Activated CD8-positive, alpha-beta memory T cell treated with anti-CD3 and anti-CD28 coated beads for 1 hour (primary cell): ENCODE measurements around the gene ARL2BP.
A peak's percentile ranks its signal among the peaks of the same experiment; 100 is the strongest.
"Not testable (repeated sequence)": the region's sequence is repeated elsewhere in the genome, so short reads cannot be mapped to it uniquely, and the experiment has no call there.

Source experiments
- DNase-seq, 2 donors: peaks; one replicate each; pipeline ENCODE4 v3.0.0-alpha.2; 2020; ENCODE audit warnings: low read depth in 1 of 2; ENCODE audit errors: extremely low read depth in 1 of 2

ARL2BP gene

DNA sequence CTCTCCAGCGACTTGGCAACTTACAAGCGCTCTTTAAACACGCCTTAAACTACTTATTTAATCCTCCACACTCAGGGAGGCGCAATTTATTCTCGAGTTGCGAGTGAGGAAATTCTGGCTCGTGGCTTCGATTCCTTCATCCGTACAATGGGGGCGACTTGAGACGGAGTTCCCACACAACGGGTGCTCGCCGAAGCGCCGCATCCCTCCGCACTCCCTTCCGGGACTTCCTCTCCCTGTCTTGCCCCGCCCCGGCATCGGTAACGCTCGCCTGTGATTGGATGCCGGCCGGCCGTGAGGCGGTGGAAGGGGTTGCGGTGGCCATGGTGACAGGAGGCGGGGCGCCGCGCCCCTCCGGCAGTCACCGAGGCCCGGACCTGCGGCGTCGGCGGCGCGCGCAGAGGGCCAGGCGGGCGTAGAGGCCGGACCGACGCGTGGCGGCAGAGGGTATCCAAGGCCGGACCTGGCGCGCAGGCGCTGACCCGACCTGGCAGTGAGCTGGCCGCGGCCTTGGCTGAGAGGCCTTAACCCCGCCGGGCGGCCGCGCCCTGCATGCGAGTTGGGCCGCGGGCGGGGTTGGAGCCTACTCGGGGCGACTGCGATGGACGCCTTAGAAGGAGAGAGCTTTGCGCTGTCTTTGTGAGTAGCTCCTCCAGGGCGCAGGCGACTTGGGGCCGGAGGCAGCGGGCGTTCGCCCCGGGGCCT lies at the start of gene ARL2BP:
ARL2BP (plus strand) TSS at position 493 of the 705 bp plus-strand sequence; CDS start at position 602, 109 bp downstream.
- peak; percentile 93 to 95 for DNase-seq

DNA sequence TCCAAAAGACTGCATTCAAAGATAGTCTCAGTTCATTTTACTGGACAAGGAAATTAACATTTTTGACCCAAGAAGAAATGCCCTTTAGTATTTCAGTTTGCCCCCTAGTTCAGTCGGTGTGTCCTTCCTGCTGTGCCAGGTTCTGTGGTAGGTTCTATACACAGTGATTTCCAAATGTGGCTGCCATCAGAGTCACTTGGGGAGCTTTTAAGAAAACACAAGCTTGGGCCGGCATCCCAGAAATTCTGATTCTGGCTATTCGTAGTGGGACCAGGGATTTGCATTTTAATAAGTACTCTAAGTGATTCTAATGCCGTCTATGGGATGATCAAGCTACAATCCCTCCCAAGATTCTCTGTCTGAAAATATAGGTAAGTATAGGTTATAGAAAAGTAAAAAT lies 48.8 kb upstream of the ARL2BP start:
- DNase-seq: no peak

DNA sequence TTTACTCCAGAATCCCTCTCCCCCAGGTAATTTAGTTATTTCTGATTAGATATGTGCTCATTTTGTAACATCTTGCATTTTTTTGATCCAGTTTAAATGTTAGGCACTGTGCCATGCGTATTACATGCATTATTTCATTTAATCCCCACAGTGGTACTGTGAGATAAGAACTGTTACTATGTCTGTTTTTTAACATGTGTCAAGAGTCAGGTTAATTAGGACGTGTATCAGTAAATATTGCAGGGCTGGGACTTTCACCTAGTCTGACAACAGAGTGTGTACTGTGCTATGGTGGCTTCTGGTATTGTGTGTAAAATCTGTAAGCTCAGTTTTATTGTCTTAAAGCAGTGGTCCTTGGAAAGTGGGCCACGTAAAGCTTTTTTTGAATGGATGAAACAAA lies 48.3 kb upstream of the ARL2BP start:
- DNase-seq: no peak

DNA sequence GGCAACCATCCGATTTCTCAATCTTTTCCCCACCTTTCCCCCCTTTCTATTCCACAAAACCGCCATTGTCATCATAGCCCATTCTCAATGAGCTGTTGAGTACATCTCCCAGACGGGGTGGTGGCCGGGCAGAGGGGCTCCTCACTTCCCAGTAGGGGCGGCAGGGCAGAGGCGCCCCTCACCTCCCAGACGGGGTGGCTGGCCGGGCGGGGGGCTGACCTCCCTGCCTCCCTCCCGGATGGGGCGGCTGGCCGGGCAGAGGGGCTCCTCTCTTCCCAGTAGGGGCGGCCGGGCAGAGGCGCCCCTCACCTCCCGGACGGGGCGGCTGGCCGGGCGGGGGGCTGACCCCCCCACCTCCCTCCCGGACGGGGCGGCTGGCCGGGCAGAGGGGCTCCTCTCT lies 44.7 kb upstream of the ARL2BP start:
- not testable (repeated sequence) for DNase-seq

DNA sequence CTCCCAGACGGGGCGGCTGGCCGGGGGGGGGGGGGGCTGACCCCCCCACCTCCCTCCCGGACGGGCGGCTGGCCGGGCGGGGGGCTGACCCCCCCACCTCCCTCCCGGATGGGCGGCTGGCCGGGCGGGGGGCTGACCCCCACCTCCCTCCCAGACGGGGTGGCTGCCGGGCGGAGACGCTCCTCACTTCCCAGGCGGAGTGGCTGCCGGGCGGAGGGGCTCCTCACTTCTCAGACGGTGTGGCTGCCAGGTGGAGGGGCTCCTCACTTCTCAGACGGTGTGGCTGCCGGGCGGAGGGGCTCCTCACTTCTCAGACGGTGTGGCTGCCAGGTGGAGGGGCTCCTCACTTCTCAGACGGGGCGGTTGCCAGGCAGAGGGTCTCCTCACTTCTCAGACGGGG lies 44.1 kb upstream of the ARL2BP start:
- not testable (repeated sequence) for DNase-seq

DNA sequence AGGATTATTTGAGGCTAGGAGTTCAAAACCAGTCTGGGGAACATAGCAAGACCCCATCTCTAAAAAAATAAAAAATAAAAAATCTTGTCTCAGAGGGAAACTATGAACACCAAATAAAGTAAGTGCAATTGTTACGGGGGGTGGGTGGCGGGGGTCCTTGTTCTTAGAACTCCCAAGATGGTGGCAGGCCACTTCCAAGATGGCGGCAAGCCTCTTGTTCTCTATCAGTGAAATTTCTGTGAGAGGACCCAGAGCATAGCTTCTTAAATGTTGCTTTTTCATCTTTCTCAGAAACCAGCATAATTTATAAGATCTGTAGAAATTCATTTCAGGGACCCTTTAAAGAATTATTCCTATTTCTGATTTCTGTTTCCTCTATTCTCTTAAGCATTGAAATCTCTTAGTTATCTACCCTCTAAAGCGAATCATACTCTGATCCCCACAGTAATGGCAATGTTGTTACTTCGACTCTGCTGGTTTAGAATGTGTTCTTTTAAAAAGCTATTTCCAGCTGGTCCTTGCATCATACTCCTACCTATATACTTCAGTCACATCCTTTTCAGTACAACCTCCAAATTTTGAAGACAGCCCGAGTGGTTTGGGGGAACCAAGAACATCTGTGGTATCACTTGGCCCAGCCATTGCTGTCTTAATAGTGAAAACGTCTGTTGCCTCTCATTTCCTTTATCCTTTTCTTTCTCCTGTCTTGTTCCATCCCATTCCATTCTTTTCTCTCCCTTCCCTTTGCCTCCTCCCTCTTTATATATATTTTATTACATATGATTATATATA lies 42.8 kb upstream of the ARL2BP start:
- DNase-seq: no peak

DNA sequence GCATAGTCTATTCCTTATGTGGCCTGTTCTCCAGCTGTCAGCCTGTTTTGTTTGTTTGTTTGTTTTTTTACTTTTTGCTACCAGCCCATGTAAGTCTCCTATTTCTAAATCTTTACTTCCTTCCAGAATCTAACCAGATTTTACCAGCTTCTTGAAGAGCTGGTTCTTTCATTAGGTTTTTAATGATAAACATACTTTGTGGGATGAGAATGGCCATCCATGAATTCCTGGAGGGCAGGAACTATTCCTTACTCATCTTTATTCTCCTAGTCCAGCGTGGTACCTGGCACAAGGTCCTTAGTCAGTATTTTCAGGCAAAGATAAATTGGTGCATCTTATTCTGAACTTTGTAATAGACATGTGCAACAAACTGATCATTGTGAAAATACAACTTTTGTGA lies 41.6 kb upstream of the ARL2BP start:
- DNase-seq: no peak

DNA sequence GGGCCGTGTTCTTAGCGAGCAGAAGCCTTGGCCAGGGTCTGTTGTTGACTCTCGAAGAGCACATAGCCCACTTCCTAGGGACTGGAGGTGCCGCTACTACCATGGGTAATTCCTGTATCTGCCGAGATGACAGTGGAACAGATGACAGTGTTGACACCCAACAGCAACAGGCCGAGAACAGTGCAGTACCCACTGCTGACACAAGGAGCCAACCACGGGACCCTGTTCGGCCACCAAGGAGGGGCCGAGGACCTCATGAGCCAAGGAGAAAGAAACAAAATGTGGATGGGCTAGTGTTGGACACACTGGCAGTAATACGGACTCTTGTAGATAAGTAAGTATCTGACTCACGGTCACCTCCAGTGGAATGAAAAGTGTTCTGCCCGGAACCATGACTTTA lies 40.4 kb upstream of the ARL2BP start:
- no peak for DNase-seq

DNA sequence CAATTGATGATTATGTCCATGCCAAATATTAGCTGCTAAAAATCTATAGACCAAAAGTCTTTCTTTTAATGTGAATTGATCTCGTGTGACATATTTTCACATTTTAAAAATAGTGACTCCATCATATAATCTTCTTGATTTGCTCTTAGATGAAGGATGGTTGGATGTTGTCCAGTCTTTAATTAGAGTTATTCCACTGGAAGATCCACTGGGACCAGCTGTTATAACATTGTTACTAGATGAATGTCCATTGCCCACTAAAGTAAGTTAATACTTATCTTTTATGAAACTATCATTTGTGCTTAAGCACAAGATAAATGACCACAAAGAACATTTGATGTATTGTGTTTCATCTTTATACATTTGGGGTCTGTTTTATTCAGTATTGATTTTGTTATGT lies 36.1 kb upstream of the ARL2BP start:
- no peak for DNase-seq

DNA sequence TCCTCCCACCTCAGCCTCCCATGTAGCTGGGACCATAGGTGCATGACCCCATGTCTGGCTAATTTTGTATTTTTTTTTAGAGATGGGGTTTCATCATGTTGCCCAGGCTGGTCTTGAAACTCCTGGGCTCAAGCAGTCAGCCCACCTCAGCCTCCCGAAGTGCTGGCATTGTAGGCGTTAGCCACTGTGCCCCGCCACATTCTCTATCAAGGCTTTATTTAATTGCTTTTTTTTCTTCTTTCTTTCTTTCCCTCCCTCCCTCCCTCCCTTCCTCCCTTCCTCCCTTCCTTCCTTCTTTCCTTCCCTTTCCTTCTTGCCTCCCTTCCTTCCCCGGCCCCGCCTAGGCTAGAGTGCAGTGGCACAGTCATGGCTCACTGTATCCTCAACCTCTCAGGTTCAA lies 35.3 kb upstream of the ARL2BP start:
- no peak for DNase-seq

DNA sequence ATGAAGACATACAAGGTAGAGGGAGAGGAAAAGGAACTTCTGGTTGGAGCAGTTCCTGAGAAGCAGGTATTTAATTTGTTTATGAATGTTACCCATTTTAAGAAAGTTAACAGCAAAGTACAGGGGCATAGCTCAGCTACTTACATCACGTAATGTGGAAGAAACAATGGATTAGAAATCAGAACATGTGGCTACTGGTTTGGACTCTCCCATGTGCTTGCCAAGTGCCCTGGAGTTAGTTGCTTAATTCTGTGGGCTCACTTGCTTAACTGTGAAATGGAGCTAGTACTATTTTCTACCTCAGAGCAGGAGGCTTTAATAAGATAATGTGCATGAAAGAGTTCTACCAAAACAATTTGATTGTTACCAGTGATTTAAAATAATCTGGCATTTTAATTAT lies 31.6 kb upstream of the ARL2BP start:
- DNase-seq: no peak

DNA sequence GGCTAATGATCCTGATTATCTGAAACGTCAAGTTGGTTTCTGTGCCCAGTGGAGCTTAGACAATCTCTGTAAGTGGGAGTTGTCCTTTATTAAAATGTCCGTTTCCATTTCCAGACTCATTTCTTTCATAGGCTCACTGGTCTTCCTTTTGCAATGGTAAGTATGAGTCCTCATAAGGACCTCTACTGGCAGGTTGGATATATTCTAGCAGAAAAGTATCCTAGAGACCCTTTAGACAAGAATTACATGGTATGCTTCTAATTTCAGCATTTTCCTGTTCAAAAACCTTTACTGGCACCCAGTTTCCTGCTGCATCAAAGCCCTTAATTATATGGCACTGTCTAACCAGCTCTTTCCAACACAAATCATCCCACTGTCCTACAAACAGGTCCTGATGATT lies 28.1 kb upstream of the ARL2BP start:
- DNase-seq: no peak

DNA sequence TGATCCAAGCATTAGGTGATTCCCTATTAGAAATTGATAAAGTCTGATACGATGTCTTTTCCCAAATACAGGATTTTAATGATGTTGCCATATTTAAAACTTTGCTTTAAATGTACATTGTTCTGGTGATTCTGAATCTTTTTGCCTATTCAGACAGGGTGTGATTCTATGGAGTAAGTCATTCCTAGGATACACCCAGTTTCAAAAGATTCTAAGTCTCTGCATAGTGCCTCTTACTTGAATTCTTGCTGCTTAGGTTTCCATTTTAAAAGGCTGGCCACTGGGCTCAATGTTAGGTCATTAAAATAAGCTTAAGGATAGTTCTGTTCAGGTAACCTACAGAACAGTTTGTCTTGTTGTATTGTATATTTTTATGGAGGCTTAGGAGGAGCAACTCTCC lies 22.0 kb upstream of the ARL2BP start:
- no peak for DNase-seq

DNA sequence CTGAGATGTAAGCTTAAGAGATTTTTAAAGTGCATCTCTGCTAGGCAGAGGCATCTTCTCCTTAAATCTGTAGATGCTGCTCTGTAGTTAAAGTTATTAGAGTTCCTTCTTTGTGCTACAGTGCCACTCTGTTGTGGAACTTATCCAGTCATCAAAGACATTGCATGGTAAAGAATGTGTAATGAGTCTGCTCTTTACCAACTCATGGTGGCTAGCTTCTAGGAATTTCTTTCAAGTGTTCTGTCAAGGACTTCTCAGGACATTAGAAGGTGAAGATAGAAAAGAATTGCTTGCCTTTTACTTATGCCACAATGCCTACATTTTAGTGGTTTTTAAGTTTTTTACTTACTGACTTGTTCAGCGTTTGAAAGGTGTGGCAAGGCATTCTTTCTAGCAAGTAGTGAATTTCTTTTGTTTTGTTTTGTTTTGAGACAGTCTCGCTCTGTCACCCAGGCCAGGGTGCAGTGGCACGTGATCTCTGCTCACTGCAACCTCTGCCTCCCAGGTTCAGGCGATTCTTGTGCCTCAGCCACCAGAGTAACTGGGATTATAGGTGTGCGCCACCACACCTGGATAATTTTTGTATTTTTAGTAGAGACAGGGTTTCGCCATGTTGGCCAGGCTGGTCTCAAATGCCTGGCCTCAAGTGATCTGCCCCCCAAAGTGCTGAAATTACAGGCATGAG lies 20.3 kb upstream of the ARL2BP start:
- no peak for DNase-seq

DNA sequence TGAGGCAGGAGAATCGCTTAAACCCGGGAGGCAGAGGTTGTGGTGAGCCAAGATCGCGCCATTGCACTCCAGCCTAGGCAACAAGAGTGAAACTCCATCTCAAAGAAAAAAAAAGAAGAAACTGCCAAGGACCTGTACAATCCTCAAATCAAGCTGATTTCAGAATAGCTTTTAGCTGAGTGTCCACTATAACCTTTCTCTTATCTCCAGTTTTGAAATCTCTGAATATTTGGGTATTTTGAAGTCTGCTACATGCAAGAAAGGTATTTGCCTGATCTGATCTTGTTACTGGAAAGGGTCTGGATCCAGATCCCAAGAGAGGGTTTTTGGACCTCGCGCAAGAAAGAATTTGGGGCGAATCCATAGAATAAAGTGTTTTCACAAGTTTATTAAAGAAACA lies 19.1 kb upstream of the ARL2BP start:
- DNase-seq: no peak

DNA sequence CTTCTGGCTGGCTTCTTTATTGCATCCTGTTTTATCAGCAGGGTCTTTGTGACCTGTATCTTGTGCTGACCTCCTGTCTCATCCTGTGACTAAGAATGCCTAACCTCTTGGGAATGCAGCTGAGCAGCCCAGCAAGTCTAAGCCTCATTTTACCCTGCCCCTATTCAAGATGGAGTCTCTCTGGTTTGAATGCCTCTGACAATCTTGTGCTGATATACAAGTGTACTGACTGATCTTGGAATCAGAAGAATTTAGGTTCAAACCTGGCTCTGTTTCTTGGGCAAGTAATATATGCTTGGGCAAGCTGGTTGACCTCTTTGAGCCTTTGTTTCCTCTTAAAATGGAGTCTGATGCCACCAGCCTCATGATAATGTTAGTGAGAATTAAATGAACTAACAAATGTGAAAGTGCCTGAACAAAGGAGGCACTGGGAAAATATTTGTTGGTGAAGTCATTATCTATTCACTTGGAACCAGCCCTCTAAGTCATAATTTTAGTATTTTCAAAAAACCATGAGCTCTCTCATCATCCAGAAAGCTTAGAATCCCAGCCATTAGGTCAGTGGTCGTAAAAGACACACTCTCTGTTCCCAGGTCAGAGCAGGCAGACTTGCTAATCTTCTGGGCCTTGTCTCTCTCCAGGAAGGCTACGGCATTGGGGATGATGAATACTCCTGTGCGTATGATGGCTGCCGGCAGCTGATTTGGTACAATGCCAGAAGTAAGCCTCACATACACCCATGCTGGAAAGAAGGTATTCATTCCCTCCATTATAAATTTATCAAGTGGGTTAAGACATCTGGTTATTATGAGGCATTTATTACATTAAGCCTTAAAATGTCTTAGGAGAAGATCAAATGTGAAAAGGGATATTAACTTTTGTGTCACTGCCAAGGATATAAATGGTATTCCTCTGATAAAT lies 18.1 kb upstream of the ARL2BP start:
- no peak for DNase-seq

DNA sequence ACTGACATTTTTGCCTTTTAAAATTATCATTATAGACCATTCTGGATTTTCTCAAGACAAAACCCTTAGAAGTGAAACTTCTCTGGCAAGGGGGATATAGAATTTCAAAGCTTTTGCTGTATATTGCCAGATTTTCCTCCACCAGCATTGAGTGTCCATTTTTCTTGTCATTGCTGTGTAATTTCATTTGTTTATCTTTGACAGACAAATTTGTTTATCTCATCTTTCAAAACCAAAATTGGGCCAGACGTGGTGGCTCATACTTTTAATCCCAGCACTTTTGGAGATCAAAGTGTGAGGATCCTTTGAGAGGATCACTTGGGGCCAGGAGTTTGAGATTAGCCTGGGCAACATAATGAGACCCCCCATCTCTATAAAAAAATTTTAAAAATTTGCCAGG lies 16.0 kb upstream of the ARL2BP start:
- DNase-seq: no peak

DNA sequence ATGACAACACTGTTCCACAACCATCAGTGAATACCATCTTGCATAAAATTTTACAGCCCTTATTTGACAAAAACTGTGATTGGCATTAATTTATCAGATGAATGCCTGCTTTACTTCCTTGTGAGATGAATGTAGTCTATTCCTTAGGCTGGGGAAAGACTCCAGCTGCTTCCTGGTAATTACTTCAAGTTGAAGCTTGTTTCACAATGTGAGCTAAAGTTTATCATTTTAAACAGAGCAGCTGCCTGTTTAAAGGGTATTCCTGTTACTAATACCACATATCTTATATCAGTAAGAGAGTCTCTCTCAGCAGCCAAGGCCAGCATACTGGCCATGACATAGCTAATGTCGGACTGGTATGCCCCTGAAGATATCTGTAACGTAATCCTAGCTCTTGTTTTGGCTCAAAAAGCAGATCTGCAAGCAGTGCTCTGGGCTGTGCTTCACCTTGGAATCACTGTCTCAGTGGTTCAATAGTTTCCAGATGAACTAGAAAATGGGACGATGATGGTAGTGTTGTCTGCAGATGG lies 13.2 kb upstream of the ARL2BP start:
- no peak for DNase-seq

DNA sequence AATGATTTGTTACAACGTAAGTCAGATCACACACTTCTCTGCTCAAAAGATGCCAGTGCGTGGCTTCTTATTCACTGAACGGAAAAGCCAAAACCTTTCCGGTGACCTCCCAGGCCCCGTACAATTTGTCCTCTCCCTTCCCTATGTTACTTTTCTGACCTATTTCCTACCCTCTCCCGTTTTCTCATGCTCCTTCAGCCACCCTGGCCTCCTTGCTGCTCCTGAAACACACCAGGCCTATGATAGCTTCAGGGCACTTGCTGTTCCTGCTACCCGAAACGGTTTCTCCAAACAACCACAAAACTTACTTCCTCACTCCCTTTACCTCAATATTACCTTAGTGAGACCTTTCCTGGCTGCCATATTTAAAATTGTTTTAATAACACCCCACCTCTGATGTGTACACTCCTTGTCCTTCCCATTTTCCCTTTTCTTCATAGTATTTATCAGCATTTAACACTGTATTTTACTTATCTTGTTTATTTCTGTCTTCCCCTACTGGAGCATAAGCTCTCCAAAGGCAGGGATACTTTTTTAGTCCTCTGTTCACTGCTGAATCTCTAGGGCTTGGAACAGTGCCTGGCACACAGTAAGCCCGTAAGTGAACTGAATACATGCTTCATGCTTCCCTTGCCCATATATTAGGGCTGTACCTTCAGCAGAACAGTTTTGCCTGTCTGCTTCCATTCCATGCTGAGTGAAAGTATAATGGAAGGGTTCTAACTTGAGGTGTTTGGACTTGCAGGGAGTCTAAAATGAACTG lies 10.9 kb upstream of the ARL2BP start:
- no peak for DNase-seq

DNA sequence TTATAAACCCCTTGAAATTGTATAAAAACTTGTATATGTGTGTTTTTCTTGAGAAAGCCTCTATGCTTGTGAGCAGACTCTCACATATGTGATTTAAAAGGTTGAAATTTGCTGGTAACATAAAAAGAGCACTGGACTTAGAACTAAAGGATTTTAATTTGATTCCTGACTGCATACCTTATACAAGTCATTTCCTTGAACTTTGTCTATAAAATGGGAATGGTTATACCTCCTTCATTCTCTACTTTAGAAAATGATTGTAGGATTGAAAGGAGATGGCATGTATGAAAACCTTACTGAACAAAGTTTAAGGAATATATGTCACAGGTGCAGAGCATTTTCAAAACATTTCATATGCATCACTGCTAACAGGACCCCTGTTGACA lies 10.4 kb upstream of the ARL2BP start:
- DNase-seq: no peak
